ENCODE measurements around the gene B3GALT4.
A peak's percentile ranks its signal among the peaks of the same experiment; 100 is the strongest.

Gene B3GALT4

GRCh38 chr6:33305052-33305451, 28.1 kb downstream of the B3GALT4 start:
- Histone ChIP-seq H3F3A (ENCODE audit: insufficient read depth, low read length) (0 out of 2 replicates have a peak, but pooled peaks cover 5% of the 10 kb centered on the region), H3K9me2 (ENCODE audit: low read depth, low read length) (no peaks in the 10 kb centered on the region), H3K27ac (ENCODE audit: low read depth, low read length, poor library complexity, severe bottlenecking) (no peak overlapping the region), H3K4me1 (ENCODE audit: insufficient read depth, low read length, severe bottlenecking) (peaks cover 9% of the 10 kb centered on the region), H4K20me1 (ENCODE audit: insufficient read depth, low read length) (no peaks in the 10 kb centered on the region), H3K4me3 (ENCODE audit: low read depth, low read length, poor library complexity, severe bottlenecking) (no peak overlapping the region), H3K9me3 (ENCODE audit: low read length) (no peaks in the 10 kb centered on the region), H2AFZ (ENCODE audit: low read length) (no peak overlapping the region), H3K4me2 (ENCODE audit: low read length) (no peak overlapping the region), H3K79me2 (ENCODE audit: insufficient read depth, low read length) (0 out of 2 replicates have a peak, but pooled peaks cover 6% of the 10 kb centered on the region), H3K27me3 (ENCODE audit: insufficient read depth, low read length) (no peaks in the 10 kb centered on the region), H3K36me3 (ENCODE audit: insufficient read depth, low read length) (peaks cover 53% of the 10 kb centered on the region), H3K9ac (ENCODE audit: low read length) (no peak overlapping the region)
- TF ChIP-seq CTCF (IDR thresholded peaks at IDR 0.05; ENCODE audit: low read length) (no peak), EZH2 (IDR thresholded peaks at IDR 0.05; ENCODE audit: borderline replicate concordance, low read length) (no peak)

GRCh38 chr6:33306356-33306755, 29.4 kb downstream of the B3GALT4 start:
- Histone ChIP-seq H3K36me3 (ENCODE audit: insufficient read depth, low read length) (peaks cover 49% of the 10 kb centered on the region), H4K20me1 (ENCODE audit: insufficient read depth, low read length) (no peaks in the 10 kb centered on the region), H3K9me2 (ENCODE audit: low read depth, low read length) (no peaks in the 10 kb centered on the region), H3K9me3 (ENCODE audit: low read length) (no peaks in the 10 kb centered on the region), H2AFZ (ENCODE audit: low read length) (no peak overlapping the region), H3K4me1 (ENCODE audit: insufficient read depth, low read length, severe bottlenecking) (peaks cover 7% of the 10 kb centered on the region), H3K79me2 (ENCODE audit: insufficient read depth, low read length) (0 out of 2 replicates have a peak, but pooled peaks cover 10% of the 10 kb centered on the region), H3K27me3 (ENCODE audit: insufficient read depth, low read length) (no peaks in the 10 kb centered on the region), H3F3A (ENCODE audit: insufficient read depth, low read length) (0 out of 2 replicates have a peak, but pooled peaks cover 5% of the 10 kb centered on the region), H3K27ac (ENCODE audit: low read depth, low read length, poor library complexity, severe bottlenecking) (peak overlapping the region; percentile 18), H3K4me2 (ENCODE audit: low read length) (no peak overlapping the region), H3K4me3 (ENCODE audit: low read depth, low read length, poor library complexity, severe bottlenecking) (no peak overlapping the region), H3K9ac (ENCODE audit: low read length) (no peak overlapping the region)
- TF ChIP-seq CTCF (IDR thresholded peaks at IDR 0.05; ENCODE audit: low read length) (no peak), EZH2 (IDR thresholded peaks at IDR 0.05; ENCODE audit: borderline replicate concordance, low read length) (no peak)

- Histone ChIP-seq H4K20me1 (ENCODE audit: insufficient read depth, low read length) (no peaks in the 10 kb centered on the region), H3F3A (ENCODE audit: insufficient read depth, low read length) (no peaks in the 10 kb centered on the region), H2AFZ (ENCODE audit: low read length) (no peak overlapping the region), H3K36me3 (ENCODE audit: insufficient read depth, low read length) (peaks cover 12% of the 10 kb centered on the region), H3K4me2 (ENCODE audit: low read length) (peak overlapping the region; percentile 89), H3K4me3 (ENCODE audit: low read depth, low read length, poor library complexity, severe bottlenecking) (peak overlapping the region; percentile 85), H3K4me1 (ENCODE audit: insufficient read depth, low read length, severe bottlenecking) (peaks cover 22% of the 10 kb centered on the region), H3K9me2 (ENCODE audit: low read depth, low read length) (no peaks in the 10 kb centered on the region), H3K9me3 (ENCODE audit: low read length) (no peaks in the 10 kb centered on the region), H3K27ac (ENCODE audit: low read depth, low read length, poor library complexity, severe bottlenecking) (peak overlapping the region; percentile 94), H3K9ac (ENCODE audit: low read length) (peak overlapping the region; percentile 83), H3K27me3 (ENCODE audit: insufficient read depth, low read length) (no peaks in the 10 kb centered on the region), H3K79me2 (ENCODE audit: insufficient read depth, low read length) (peaks cover 21% of the 10 kb centered on the region)
- TF ChIP-seq EZH2 (IDR thresholded peaks at IDR 0.05; ENCODE audit: borderline replicate concordance, low read length), result no peak
- TF ChIP-seq CTCF (IDR thresholded peaks at IDR 0.05; ENCODE audit: low read length), result peak; percentile 21; the same call in 1 of the 2 replicates
These were observed 35.6 kb downstream of the B3GALT4 start for GRCh38 chr6:33312361-33313104.
